RWPE2 (cell line): ENCODE data around the gene PPCDC.
A peak's percentile ranks its signal among the peaks of the same experiment; 100 is the strongest.

ENCODE experiments used
- ATAC-seq: fragments of 200-7000 bp; cut with Tn5 transposase; 3 replicates; pipeline ENCODE4 v1.9.1; 2021; ENCODE audit warnings: low read depth
- DNase-seq: peaks from one replicate; pipeline ENCODE4 v3.0.0-alpha.2; 2020; ENCODE audit warnings: low spot score
- H3K27ac ChIP-seq: fragments of 450-650 bp; 2 replicates; pipeline ENCODE4 v1.5.1; 2017; ENCODE audit warnings: mild to moderate bottlenecking; ENCODE audit not compliant: poor library complexity, severe bottlenecking
- H3K27me3 ChIP-seq: fragments of 250-450 bp; sonication (Bioruptor Pico); 2 replicates; pipeline ENCODE4 v1.5.1; 2021; ENCODE audit warnings: mild to moderate bottlenecking, moderate library complexity; ENCODE audit not compliant: insufficient read depth, poor library complexity, severe bottlenecking
- H3K36me3 ChIP-seq: fragments of 250-450 bp; sonication (Bioruptor Pico); 2 replicates; pipeline ENCODE4 v1.5.1; 2020; ENCODE audit warnings: low read depth, mild to moderate bottlenecking, moderate library complexity
- H3K4me1 ChIP-seq: fragments of 250-450 bp; sonication (Bioruptor Pico); 2 replicates; pipeline ENCODE4 v1.5.1; 2021; ENCODE audit warnings: mild to moderate bottlenecking, moderate library complexity; ENCODE audit not compliant: insufficient read depth, poor library complexity, severe bottlenecking
- H3K4me3 ChIP-seq: fragments of 250-450 bp; sonication (Bioruptor Pico); 2 replicates; pipeline ENCODE4 v1.5.1; 2021; ENCODE audit warnings: mild to moderate bottlenecking, moderate library complexity; ENCODE audit not compliant: severe bottlenecking
- H3K9me3 ChIP-seq: fragments of 250-450 bp; sonication (Bioruptor Pico); 2 replicates; pipeline ENCODE4 v1.5.1; 2021; ENCODE audit warnings: mild to moderate bottlenecking, moderate library complexity; ENCODE audit not compliant: severe bottlenecking
- TF ChIP-seq, protein P1 (sequence below): fragments of 450-650 bp; IDR thresholded peaks from one replicate; pipeline ENCODE4 v1.5.1; 2017; ENCODE audit warnings: mild to moderate bottlenecking, moderate library complexity; ENCODE audit not compliant: poor library complexity, severe bottlenecking

The PPCDC gene

DNA sequence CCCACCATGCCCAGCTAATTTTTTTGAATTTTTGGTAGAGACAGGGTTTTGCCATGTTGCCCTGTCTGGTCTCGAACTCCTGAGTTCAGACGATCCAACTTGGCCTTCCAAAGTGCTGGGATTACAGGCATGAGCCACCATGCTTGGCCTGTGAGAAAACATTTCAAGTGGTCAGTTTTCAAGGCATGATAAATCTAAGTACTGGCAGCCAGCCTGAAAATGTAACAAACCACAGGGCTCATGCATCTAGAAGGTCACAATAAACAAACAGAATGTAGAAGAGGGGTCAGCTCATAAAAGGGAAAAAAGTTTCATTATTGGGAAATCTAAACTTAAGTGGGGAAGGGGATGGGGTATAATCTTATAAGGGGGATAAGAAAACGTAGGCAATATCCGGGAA, 39.9 kb downstream of the PPCDC start:
- no peaks in the 10 kb centered on the region for H3K9me3 ChIP-seq
- ATAC-seq (no peak), DNase-seq (no peak)
- no peaks in the 10 kb centered on the region for H3K27me3 ChIP-seq
- peaks cover 25% of the 10 kb centered on the region for H3K4me1 ChIP-seq
- TF ChIP-seq, protein P1, sequence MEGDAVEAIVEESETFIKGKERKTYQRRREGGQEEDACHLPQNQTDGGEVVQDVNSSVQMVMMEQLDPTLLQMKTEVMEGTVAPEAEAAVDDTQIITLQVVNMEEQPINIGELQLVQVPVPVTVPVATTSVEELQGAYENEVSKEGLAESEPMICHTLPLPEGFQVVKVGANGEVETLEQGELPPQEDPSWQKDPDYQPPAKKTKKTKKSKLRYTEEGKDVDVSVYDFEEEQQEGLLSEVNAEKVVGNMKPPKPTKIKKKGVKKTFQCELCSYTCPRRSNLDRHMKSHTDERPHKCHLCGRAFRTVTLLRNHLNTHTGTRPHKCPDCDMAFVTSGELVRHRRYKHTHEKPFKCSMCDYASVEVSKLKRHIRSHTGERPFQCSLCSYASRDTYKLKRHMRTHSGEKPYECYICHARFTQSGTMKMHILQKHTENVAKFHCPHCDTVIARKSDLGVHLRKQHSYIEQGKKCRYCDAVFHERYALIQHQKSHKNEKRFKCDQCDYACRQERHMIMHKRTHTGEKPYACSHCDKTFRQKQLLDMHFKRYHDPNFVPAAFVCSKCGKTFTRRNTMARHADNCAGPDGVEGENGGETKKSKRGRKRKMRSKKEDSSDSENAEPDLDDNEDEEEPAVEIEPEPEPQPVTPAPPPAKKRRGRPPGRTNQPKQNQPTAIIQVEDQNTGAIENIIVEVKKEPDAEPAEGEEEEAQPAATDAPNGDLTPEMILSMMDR: no peak
- H3K27ac ChIP-seq: no peak overlapping the region
- H3K4me3 ChIP-seq: no peak overlapping the region
- no peaks in the 10 kb centered on the region for H3K36me3 ChIP-seq

DNA sequence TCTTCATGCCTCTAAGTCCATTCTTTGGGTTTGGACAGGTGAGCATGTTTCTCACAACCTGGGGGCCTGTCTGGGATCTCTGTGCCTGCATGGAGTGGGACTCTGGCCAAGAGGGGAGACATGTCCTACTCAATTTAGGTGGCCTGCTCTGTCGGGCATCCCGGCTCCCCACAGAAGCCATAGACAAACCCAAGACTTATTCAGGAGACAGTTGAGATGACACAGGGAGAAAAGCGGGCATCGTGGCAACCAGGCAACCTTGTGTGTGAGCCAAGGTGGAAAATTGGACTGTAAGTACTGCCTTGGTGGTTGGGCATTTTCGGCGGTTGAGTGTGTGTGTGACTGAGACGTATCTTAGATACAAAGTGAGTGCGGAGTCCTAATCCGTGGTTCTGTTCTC, 40.5 kb downstream of the PPCDC start:
- no peak overlapping the region for H3K4me3 ChIP-seq
- no peaks in the 10 kb centered on the region for H3K9me3 ChIP-seq
- no peak overlapping the region for H3K27ac ChIP-seq
- ATAC-seq (no peak), DNase-seq (no peak)
- no peaks in the 10 kb centered on the region for H3K27me3 ChIP-seq
- H3K36me3 ChIP-seq: no peaks in the 10 kb centered on the region
- H3K4me1 ChIP-seq: peaks cover 22% of the 10 kb centered on the region
- TF ChIP-seq, protein P1: no peak

DNA sequence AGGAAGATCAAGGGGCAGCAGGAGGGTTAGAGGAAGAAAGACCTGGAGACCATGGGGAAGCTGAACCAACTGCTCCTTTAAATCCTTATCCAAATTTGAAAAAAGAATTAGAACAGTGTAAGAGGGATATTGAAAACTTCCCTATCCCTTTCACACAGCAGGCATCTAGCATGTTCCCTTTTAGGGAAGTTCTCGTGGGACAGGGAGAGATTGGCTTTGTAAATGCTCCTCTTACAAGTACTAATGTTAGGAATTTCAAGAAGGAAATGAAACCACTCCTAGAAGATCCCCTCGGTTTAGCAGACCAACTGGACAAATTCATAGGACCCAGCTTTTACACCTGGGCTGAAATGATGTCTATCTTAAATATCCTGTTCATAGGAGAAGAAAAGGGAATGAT, 41.5 kb downstream of the PPCDC start:
- Histone ChIP-seq H3K4me3 (no peak overlapping the region), H3K9me3 (no peaks in the 10 kb centered on the region), H3K27me3 (no peaks in the 10 kb centered on the region), H3K27ac (no peak overlapping the region), H3K36me3 (no peaks in the 10 kb centered on the region), H3K4me1 (peaks cover 22% of the 10 kb centered on the region)
- no peak for ATAC-seq
- TF ChIP-seq, protein P1: no peak
- DNase-seq: no peak

DNA sequence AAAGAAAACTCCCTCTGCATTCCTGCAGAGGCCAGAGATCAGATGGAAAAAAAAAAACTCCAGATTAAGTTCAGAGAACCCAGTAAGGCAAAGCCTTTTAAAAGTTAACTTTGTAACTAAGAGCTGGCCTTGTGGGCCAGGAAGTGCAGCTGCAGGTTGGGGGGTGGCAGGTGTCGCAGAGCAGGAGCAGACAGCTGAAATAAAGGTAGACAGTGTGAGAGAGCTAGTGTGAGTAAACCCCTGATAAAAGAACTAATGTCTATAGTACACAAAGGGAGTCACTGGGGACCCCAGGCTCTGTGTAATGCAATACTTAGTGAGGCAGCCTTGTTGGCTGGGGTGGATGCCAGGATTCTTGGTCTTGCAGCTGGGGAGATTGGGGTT, 42.1 kb downstream of the PPCDC start:
- TF ChIP-seq, protein P1: no peak
- Histone ChIP-seq H3K36me3 (no peaks in the 10 kb centered on the region), H3K27ac (no peak overlapping the region), H3K4me1 (peaks cover 22% of the 10 kb centered on the region), H3K27me3 (no peaks in the 10 kb centered on the region), H3K9me3 (no peaks in the 10 kb centered on the region), H3K4me3 (no peak overlapping the region)
- DNase-seq: no peak
- ATAC-seq: peak; percentile 7; the same call in 1 of the 3 replicates

DNA sequence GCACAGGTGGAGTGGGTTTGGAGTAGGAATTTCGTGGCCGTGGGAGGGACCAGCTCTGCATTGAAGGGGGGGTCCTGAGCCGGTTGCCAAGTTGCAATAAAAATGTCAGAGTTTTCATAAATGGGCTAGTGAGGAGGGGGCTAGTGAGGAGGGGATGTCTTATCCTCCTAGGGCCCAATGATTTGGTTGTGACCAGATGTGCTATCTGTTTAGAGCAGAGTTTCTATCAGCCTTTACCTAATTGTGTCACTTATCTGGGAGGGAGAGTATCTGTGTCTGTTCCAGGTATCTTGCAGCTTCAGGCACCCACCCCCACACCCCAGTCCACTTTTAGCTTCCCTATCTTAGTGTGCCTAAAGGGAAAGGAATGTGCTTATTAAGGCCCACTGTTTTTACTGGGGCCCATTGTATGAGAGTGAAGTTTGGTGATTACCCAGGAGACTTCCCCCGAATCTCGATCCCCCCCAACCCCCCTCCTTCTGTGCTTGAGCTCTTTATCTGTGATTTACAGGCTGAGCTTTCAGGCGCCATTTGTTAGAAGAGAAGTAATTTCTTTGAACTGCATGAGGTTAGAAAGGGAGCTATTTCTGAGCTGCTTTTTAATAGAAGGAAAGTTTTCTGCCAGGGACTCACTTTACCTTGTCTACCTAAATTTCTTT, 42.6 kb downstream of the PPCDC start:
- no peaks in the 10 kb centered on the region for H3K27me3 ChIP-seq
- H3K4me3 ChIP-seq: no peak overlapping the region
- TF ChIP-seq, protein P1: no peak
- ATAC-seq: peak; percentile 58
- no peak for DNase-seq
- H3K36me3 ChIP-seq: no peaks in the 10 kb centered on the region
- no peaks in the 10 kb centered on the region for H3K9me3 ChIP-seq
- peak overlapping the region; percentile 20 for H3K27ac ChIP-seq
- H3K4me1 ChIP-seq: peaks cover 22% of the 10 kb centered on the region
